Skeletal muscle satellite cell (primary cell): ENCODE results near the gene CYGB.

Experiments used
- H3K27me3 ChIP-seq: 2 replicates; pipeline ENCODE4 v1.7.0; 2013; ENCODE audit warnings: low read length; ENCODE audit not compliant: control insufficient read depth, insufficient read depth
- H3K36me3 ChIP-seq: 2 replicates; pipeline ENCODE4 v1.7.0; 2013; ENCODE audit warnings: mild to moderate bottlenecking, control low read depth, low read length; ENCODE audit not compliant: insufficient read depth
- H3K4me1 ChIP-seq: 2 replicates; pipeline ENCODE4 v1.7.0; 2013; ENCODE audit warnings: low read length; ENCODE audit not compliant: control insufficient read depth, insufficient read depth
- H3K4me2 ChIP-seq: 2 replicates; pipeline ENCODE4 v1.7.0; 2013; ENCODE audit warnings: mild to moderate bottlenecking, low read length
- H3K4me3 ChIP-seq: 2 replicates; pipeline ENCODE4 v1.7.0; 2013; ENCODE audit warnings: low read length
- H3K9ac ChIP-seq: 2 replicates; pipeline ENCODE4 v1.7.0; 2013; ENCODE audit warnings: mild to moderate bottlenecking, low read depth, low read length, moderate library complexity
- H3K9me3 ChIP-seq: replicated peaks from 2 replicates; pipeline ENCODE4 v1.7.0; 2013; ENCODE audit warnings: mild to moderate bottlenecking, control low read depth, low read length

Gene CYGB

GRCh38 chr17:76547642-76548202, 10.2 kb upstream of the CYGB start:
- H3K27me3 ChIP-seq: peaks cover 25% of the 10 kb centered on the region
- H3K36me3 ChIP-seq: no peaks in the 10 kb centered on the region
- H3K9ac ChIP-seq: no peak overlapping the region
- H3K4me1 ChIP-seq: peaks cover 40% of the 10 kb centered on the region
- H3K4me2 ChIP-seq: no peak overlapping the region
- H3K4me3 ChIP-seq: no peak overlapping the region
- H3K9me3 ChIP-seq: no peaks in the 10 kb centered on the region

DNA sequence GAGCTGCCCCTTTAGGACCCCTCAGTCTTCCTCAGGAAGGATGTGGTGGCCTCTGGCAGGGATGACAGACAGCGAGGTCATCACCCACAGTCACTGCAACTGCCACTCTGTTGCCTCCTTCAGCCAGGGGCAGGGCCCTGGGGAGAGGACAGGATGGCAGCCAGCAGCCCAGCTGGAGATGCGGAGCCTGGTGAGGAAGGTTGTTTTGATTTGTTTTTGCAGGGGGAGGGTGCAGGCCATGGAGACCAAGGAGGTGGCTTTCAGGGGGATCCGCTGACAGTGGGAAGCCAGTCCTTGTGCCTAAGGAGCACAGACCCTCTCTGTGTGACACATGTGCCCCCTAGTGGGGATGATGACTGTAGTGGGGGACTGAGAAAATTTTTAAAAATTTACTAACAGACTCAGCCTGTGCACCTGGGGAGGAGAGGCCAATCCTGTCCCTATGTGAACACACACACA, 9.7 kb upstream of the CYGB start:
- Histone ChIP-seq H3K36me3 (no peaks in the 10 kb centered on the region), H3K4me1 (peaks cover 40% of the 10 kb centered on the region), H3K9ac (peak overlapping the region; percentile 69), H3K27me3 (peaks cover 30% of the 10 kb centered on the region), H3K9me3 (no peaks in the 10 kb centered on the region), H3K4me2 (peak overlapping the region; percentile 72), H3K4me3 (peak overlapping the region; percentile 25)

DNA sequence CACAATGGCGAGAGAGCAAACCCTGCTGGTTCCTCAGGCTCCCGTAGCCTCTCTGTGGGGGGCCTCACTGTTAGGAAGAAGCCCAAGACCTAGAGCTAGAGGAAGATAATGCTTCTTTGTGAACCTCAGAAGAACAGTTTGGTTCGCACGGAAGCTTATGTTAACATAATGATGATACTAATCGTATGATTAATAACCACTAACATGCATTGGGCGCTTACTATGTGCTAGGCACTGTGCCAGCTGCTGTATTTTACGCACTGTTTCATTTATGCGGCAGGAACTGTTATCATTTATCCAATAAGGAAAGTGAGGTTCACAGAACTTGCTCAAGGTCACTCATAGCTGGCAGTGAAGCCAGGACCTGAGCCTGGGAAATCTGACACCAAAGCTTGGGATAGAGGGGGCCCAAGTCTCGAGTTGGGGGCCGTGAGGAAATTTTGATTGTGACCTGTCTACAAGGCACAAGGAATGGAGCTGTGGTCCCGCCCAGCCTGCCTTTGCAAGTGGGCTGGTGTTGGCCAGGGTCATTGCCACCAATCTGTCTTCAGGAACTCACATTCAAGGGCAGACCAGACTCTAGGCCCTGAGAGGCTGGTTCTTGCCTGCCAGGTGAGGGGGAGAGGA, 9.2 kb upstream of the CYGB start:
- Histone ChIP-seq H3K4me3 (peak overlapping the region; percentile 25), H3K4me1 (peaks cover 39% of the 10 kb centered on the region), H3K27me3 (peaks cover 31% of the 10 kb centered on the region), H3K36me3 (no peaks in the 10 kb centered on the region), H3K4me2 (peak overlapping the region; percentile 72), H3K9me3 (no peaks in the 10 kb centered on the region), H3K9ac (peak overlapping the region; percentile 69)

GRCh38 chr17:76545918-76546555, 8.5 kb upstream of the CYGB start:
- Histone ChIP-seq H3K4me3 (no peak overlapping the region), H3K36me3 (no peaks in the 10 kb centered on the region), H3K4me1 (peaks cover 36% of the 10 kb centered on the region), H3K27me3 (peaks cover 31% of the 10 kb centered on the region), H3K9ac (peak overlapping the region; percentile 50), H3K4me2 (peak overlapping the region; percentile 62), H3K9me3 (no peaks in the 10 kb centered on the region)

- Histone ChIP-seq H3K4me3 (no peak overlapping the region), H3K36me3 (no peaks in the 10 kb centered on the region), H3K4me2 (peak overlapping the region; percentile 0), H3K4me1 (peaks cover 38% of the 10 kb centered on the region), H3K9ac (no peak overlapping the region), H3K27me3 (peaks cover 32% of the 10 kb centered on the region), H3K9me3 (no peaks in the 10 kb centered on the region)
Measured at GRCh38 chr17:76544546-76545365, 7.2 kb upstream of the CYGB start.

GRCh38 chr17:76543826-76544545, 6.5 kb upstream of the CYGB start:
- Histone ChIP-seq H3K9me3 (no peaks in the 10 kb centered on the region), H3K27me3 (peaks cover 40% of the 10 kb centered on the region), H3K4me2 (peak overlapping the region; percentile 0), H3K4me3 (no peak overlapping the region), H3K4me1 (peaks cover 38% of the 10 kb centered on the region), H3K9ac (no peak overlapping the region), H3K36me3 (no peaks in the 10 kb centered on the region)

GRCh38 chr17:76543482-76543825, 5.9 kb upstream of the CYGB start:
- Histone ChIP-seq H3K4me3 (no peak overlapping the region), H3K4me1 (peaks cover 41% of the 10 kb centered on the region), H3K9ac (no peak overlapping the region), H3K36me3 (no peaks in the 10 kb centered on the region), H3K4me2 (no peak overlapping the region), H3K27me3 (peaks cover 46% of the 10 kb centered on the region), H3K9me3 (no peaks in the 10 kb centered on the region)

GRCh38 chr17:76542984-76543383, 5.5 kb upstream of the CYGB start:
- Histone ChIP-seq H3K4me2 (no peak overlapping the region), H3K9ac (no peak overlapping the region), H3K4me1 (peaks cover 46% of the 10 kb centered on the region), H3K9me3 (no peaks in the 10 kb centered on the region), H3K4me3 (no peak overlapping the region), H3K27me3 (peaks cover 50% of the 10 kb centered on the region), H3K36me3 (no peaks in the 10 kb centered on the region)

DNA sequence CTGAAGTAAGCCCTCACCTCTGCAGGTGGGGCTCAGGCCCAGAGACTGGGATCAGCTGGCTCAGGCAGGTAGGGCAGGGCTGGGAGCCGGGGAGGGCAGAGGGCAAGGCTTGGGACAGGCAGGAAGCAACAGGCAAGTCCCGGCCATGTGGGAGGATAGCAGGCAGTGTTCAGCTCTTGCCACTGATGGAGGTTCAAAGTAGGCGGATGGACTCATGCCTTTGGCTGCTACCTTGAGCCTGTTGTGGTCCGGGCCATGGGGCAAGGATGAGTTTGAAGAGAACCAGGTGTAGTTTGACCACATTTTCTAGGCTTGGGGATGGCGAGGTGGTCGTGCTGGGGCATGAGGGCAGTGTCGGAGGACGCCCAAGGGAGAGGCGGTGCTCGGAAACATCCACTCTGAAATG, 5.1 kb upstream of the CYGB start:
- peaks cover 51% of the 10 kb centered on the region for H3K27me3 ChIP-seq
- H3K9ac ChIP-seq: no peak overlapping the region
- no peak overlapping the region for H3K4me2 ChIP-seq
- no peaks in the 10 kb centered on the region for H3K9me3 ChIP-seq
- peaks cover 50% of the 10 kb centered on the region for H3K4me1 ChIP-seq
- no peak overlapping the region for H3K4me3 ChIP-seq
- H3K36me3 ChIP-seq: no peaks in the 10 kb centered on the region

DNA sequence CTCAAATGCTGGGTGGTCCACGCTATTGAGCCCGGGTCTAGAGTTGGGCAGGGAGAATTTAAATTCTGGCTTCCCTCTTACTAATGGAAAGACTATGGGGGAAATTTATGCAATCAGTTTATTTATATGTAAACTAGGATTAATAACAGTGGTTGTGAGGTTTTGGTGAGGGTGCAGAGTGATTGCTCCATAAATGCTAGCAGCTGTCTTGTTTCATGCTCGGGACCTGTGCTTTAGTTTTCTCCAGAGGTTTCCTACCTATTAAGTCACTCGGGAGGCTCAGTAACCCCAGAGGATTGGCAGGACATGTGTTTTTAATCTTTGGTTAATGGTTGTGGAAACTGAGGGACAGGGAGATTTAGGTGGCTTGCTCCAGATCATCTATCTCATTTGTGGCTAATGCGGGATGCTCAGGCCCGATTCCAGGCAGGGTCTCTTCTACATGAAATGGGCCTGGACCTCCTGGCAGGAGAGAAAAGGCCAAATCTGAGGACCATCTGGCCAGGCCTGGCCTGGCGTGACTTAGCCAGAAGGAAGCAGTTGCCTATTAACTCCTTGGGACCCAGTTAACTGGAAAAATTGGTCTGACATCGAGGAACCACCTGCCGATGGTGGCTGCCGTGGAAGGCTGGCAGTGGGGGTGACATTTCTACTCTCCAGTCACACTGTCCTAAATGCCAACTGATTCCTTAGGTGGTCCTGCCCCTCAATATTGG, 4.4 kb upstream of the CYGB start:
- Histone ChIP-seq H3K4me2 (no peak overlapping the region), H3K4me1 (peaks cover 47% of the 10 kb centered on the region), H3K9ac (no peak overlapping the region), H3K9me3 (no peaks in the 10 kb centered on the region), H3K4me3 (no peak overlapping the region), H3K36me3 (no peaks in the 10 kb centered on the region), H3K27me3 (peaks cover 54% of the 10 kb centered on the region)
